Stimulated activated CD4-positive, alpha-beta T cell treated with anti-CD3 and anti-CD28 coated beads, Interleukin-15, amount 100 ng/mL, for 1 hour (primary cell): Measurements from ENCODE around the gene CHD6.

Experiments
- DNase-seq, 2 donors: peaks; one replicate each; pipeline ENCODE4 v3.0.0-alpha.2; 2020; ENCODE audit warnings: low read depth in 1 of 2, low spot score in 1 of 2

CHD6 gene

GRCh38 chr20:41371371-41371770, 246.8 kb downstream of the CHD6 start:
- DNase-seq: no peak

- DNase-seq: no peak
Measured at GRCh38 chr20:41370176-41370575, 248.0 kb downstream of the CHD6 start.

- no peak for DNase-seq
Measured at GRCh38 chr20:41369673-41370072, 248.5 kb downstream of the CHD6 start.

GRCh38 chr20:41367956-41368355, 250.2 kb downstream of the CHD6 start:
- DNase-seq: no peak

- DNase-seq: no peak
Measured at GRCh38 chr20:41367393-41367695, 250.8 kb downstream of the CHD6 start.

- no peak for DNase-seq
Measured at GRCh38 chr20:41366546-41367392, 251.4 kb downstream of the CHD6 start, which contains the start of gene EMILIN3. EMILIN3 (minus strand) TSS chr20:41366818; CDS start chr20:41366634, 184 bp downstream.

- no peak for DNase-seq
Measured at GRCh38 chr20:41365777-41366545, 252.2 kb downstream of the CHD6 start.

- DNase-seq: no peak
Measured at GRCh38 chr20:41364967-41365765, 253.0 kb downstream of the CHD6 start.

GRCh38 chr20:41364236-41364855, 253.8 kb downstream of the CHD6 start:
- DNase-seq: no peak

- DNase-seq: no peak
Measured at GRCh38 chr20:41363601-41364000, 254.6 kb downstream of the CHD6 start.

- DNase-seq: no peak
Measured at GRCh38 chr20:41362748-41363140, 255.4 kb downstream of the CHD6 start.

- no peak for DNase-seq
Measured at GRCh38 chr20:41361757-41362747, 256.1 kb downstream of the CHD6 start.

- DNase-seq: no peak
Measured at GRCh38 chr20:41360831-41361756, 257.1 kb downstream of the CHD6 start.

- DNase-seq: no peak
Measured at GRCh38 chr20:41359541-41360011, 258.6 kb downstream of the CHD6 start.

- DNase-seq: no peak
Measured at GRCh38 chr20:41358717-41359116, 259.5 kb downstream of the CHD6 start.

GRCh38 chr20:41358230-41358629, 259.9 kb downstream of the CHD6 start:
- DNase-seq: no peak

GRCh38 chr20:41357424-41358163, 260.6 kb downstream of the CHD6 start:
- DNase-seq: no peak

GRCh38 chr20:41356951-41357350, 261.2 kb downstream of the CHD6 start:
- no peak for DNase-seq
